ENCODE data around the gene PHKA2. TPM values are rescaled to one million over a fixed set of nuclear protein-coding genes. Genes with fewer than 3 reads are reported as not detected.

PHKA2 gene
- total RNA-seq, 1 experiment from 2014 or later = 43.0 TPM

- CTCF ChIA-PET = no interaction called here
- no peaks in the 10 kb centered on the region for H3K9me3 Mint-ChIP-seq (ENCODE audit: unreplicated experiment)
- intact Hi-C loops (cut with micrococcal nuclease; ENCODE audit: unreplicated experiment) = loop anchor here (5.0 kb wide), 1 partner anchor 217 kb away; the partner anchor contains the start of gene RS1
- POLR2A ChIA-PET = no interaction called here
- H3K27me3 Mint-ChIP-seq (ENCODE audit: insufficient read depth, unreplicated experiment) = no peaks in the 10 kb centered on the region
- H3K4me1 Mint-ChIP-seq (ENCODE audit: low read depth, unreplicated experiment) = peaks cover 13% of the 10 kb centered on the region
- Histone ChIP-seq H3K4me1 (peaks cover 21% of the 10 kb centered on the region), H3K4me3 (ENCODE audit: low read depth, low read length) (no peak overlapping the region), H3K27me3 (replicated peaks; ENCODE audit: control insufficient read depth, insufficient read depth, low read length) (no peaks in the 10 kb centered on the region), H3K36me3 (ENCODE audit: control insufficient read depth, insufficient read depth, low read length) (no peaks in the 10 kb centered on the region; the same call in 1 of the 2 replicates), H3K9me3 (no peaks in the 10 kb centered on the region)
- peaks cover 31% of the 10 kb centered on the region for H3K36me3 Mint-ChIP-seq (ENCODE audit: insufficient read depth, unreplicated experiment)
- no peak for TF ChIP-seq CTCF (IDR thresholded peaks at IDR 0.05; ENCODE audit: insufficient read depth in 1 of 2, low read depth in 1 of 2, low read length in 1 of 2, severe bottlenecking in 1 of 2, unreplicated experiment in 1 of 2)
- BruUV-seq (replicated peaks) = no TSS peak
- DNase-seq = no peak
- H3K27ac Mint-ChIP-seq (ENCODE audit: unreplicated experiment) = no peak overlapping the region
- H3K4me3 Mint-ChIP-seq (ENCODE audit: unreplicated experiment) = no peak overlapping the region
Measured at GRCh38 chrX:18889346-18890048, 94.4 kb downstream of the PHKA2 start.

GRCh38 chrX:18888281-18888680 is 95.6 kb downstream of the PHKA2 start:
- H3K27me3 ChIP-seq (replicated peaks; ENCODE audit: control insufficient read depth, insufficient read depth, low read length) = no peaks in the 10 kb centered on the region
- H3K9me3 ChIP-seq = no peaks in the 10 kb centered on the region
- Mint-ChIP-seq H3K4me1 (ENCODE audit: low read depth, unreplicated experiment) (peaks cover 20% of the 10 kb centered on the region), H3K9me3 (ENCODE audit: unreplicated experiment) (no peaks in the 10 kb centered on the region), H3K4me3 (ENCODE audit: unreplicated experiment) (no peak overlapping the region), H3K27ac (ENCODE audit: unreplicated experiment) (peak overlapping the region; percentile 92), H3K27me3 (ENCODE audit: insufficient read depth, unreplicated experiment) (no peaks in the 10 kb centered on the region), H3K36me3 (ENCODE audit: insufficient read depth, unreplicated experiment) (peaks cover 34% of the 10 kb centered on the region)
- ChIA-PET CTCF (no interaction called here), POLR2A (no interaction called here)
- TF ChIP-seq CTCF (IDR thresholded peaks at IDR 0.05; ENCODE audit: insufficient read depth in 1 of 2, low read depth in 1 of 2, low read length in 1 of 2, severe bottlenecking in 1 of 2, unreplicated experiment in 1 of 2) = no peak
- BruUV-seq (replicated peaks) = no TSS peak
- H3K4me3 ChIP-seq (ENCODE audit: low read depth, low read length) = no peak overlapping the region
- no peak for DNase-seq
- intact Hi-C loops (cut with micrococcal nuclease; ENCODE audit: unreplicated experiment) = loop anchor here (5.0 kb wide), 1 partner anchor 216 kb away; the partner anchor contains the start of gene RS1
- peaks cover 33% of the 10 kb centered on the region for H3K4me1 ChIP-seq
- H3K36me3 ChIP-seq (ENCODE audit: control insufficient read depth, insufficient read depth, low read length) = no peaks in the 10 kb centered on the region; the same call in 1 of the 2 replicates

GRCh38 chrX:18887825-18888212 is 96.1 kb downstream of the PHKA2 start:
- Histone ChIP-seq H3K36me3 (ENCODE audit: control insufficient read depth, insufficient read depth, low read length) (no peaks in the 10 kb centered on the region; the same call in 1 of the 2 replicates), H3K27me3 (replicated peaks; ENCODE audit: control insufficient read depth, insufficient read depth, low read length) (no peaks in the 10 kb centered on the region), H3K9me3 (no peaks in the 10 kb centered on the region), H3K4me3 (ENCODE audit: low read depth, low read length) (peak overlapping the region; percentile 34), H3K4me1 (peaks cover 38% of the 10 kb centered on the region)
- Mint-ChIP-seq H3K4me1 (ENCODE audit: low read depth, unreplicated experiment) (peaks cover 20% of the 10 kb centered on the region), H3K27me3 (ENCODE audit: insufficient read depth, unreplicated experiment) (no peaks in the 10 kb centered on the region), H3K9me3 (ENCODE audit: unreplicated experiment) (no peaks in the 10 kb centered on the region), H3K4me3 (ENCODE audit: unreplicated experiment) (peak overlapping the region; percentile 79), H3K27ac (ENCODE audit: unreplicated experiment) (peak overlapping the region; percentile 92), H3K36me3 (ENCODE audit: insufficient read depth, unreplicated experiment) (peaks cover 36% of the 10 kb centered on the region)
- ChIA-PET POLR2A (no interaction called here), CTCF (interaction anchor here (0.7 kb wide), 1 partner anchor 463 kb away, joined by 3 read pairs; the partner anchor contains the start of gene CDKL5)
- TF ChIP-seq CTCF (IDR thresholded peaks at IDR 0.05; ENCODE audit: insufficient read depth in 1 of 2, low read depth in 1 of 2, low read length in 1 of 2, severe bottlenecking in 1 of 2, unreplicated experiment in 1 of 2) = no peak
- intact Hi-C loops (cut with micrococcal nuclease; ENCODE audit: unreplicated experiment) = loop anchor here (2.0 to 5.0 kb wide), 2 partner anchors 216 to 271 kb away; partner anchors contain the start of gene RS1
- DNase-seq = no peak
- no TSS peak for BruUV-seq (replicated peaks)
